Measurements from ENCODE around the gene OSBPL8.

The OSBPL8 gene

GRCh38 chr12:76462668-76463224 is 96.8 kb downstream of the OSBPL8 start:
- DNase-seq: no peak

GRCh38 chr12:76460807-76461206 is 98.8 kb downstream of the OSBPL8 start:
- no peak for DNase-seq

- DNase-seq: no peak
Measured at GRCh38 chr12:76457818-76458217, 101.8 kb downstream of the OSBPL8 start.

DNA sequence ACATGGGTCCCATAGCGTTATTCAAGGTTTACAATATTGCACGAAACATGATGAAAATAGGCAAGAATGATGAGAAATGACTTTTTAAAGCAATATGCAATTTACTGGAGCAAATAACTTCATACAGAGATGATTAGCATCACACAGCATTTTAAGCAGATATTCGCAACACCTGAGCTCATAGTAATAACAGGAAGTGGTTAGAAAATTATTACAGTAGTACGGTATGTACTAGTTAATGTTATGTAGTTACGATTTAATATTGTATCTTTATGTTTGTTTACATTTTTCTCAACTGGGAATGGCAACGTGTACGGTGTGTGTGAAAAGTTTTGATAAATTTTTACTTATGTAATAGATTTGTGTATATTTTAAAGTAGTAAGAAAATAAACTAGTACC is 102.6 kb downstream of the OSBPL8 start:
- DNase-seq: peak in 2 of 6 experiments; percentile 13 to 14

DNA sequence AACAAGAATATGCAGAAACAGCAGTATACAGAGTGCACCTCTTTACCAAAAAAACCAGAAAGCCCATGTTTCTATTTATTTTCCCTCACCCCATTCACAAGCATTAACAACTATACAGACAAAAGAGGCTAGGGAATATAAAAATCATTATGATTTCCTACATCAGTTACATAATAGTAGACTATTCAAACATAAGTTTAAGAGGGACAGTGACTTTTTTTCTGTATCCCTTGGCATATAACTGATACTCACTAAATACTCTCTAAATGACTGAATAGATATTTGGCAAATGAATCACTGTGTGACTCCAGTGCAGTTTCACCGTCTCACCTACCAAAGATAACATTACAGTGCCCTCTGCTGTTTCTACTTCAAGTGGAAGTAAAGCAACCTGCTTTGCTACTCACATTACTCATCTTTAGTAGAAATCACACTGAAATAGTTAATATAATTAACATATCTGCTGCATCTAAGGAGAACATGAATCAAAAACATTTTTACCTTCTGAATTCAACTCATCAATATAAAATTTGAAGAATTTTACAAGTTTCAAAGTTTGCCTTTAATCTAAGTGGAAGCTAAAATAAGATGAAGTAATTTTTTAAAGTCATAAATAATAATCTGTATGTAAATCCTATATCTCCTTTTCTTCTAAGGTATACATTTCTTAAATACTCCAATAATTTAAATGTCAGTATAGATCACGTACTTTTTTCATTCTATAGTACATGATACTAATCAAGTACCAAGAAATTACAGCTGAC is 103.8 kb downstream of the OSBPL8 start:
- DNase-seq: peak in 2 of 6 experiments; percentile 41 to 42

GRCh38 chr12:76451528-76451927 is 108.0 kb downstream of the OSBPL8 start:
- no peak for DNase-seq

- no peak for DNase-seq
Measured at GRCh38 chr12:76450690-76451089, 108.9 kb downstream of the OSBPL8 start.

- DNase-seq: no peak
Measured at GRCh38 chr12:76449993-76450392, 109.6 kb downstream of the OSBPL8 start.

DNA sequence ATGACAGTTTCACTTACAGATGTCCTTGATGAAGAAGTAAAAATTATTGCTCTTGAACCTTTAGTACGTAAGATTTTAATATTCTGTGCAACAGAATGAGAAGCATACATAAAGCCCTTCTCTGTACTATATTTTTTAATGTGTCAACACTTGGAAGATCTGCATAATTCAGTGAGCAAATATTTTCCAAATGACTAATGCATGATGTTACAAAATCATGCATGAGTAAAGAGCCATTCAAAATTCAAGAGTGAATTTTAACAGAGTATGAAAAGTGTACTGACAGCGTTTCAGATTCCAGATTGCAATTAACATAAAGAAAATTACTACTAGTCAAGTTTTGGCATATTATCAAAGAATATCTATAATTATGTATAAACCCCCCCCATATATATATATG is 110.0 kb downstream of the OSBPL8 start:
- DNase-seq: no peak

DNA sequence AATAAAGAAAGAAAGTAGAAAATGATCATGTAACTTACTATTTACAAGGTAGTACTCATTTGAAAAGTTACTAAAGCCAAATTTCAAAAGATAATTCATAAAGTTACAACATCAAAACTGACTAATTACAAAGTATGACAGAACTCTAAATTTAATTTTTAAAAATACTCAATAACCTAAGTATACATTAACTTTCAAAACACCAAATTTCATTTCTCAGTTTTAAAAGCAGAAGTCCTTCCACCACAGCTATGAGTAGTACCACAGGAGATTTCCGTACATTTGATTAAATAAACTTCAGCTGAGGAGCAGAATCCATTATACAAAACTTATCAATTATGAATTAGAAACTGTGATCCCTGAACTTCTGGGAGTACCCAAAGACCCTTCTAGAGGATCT is 110.6 kb downstream of the OSBPL8 start:
- DNase-seq: no peak

DNA sequence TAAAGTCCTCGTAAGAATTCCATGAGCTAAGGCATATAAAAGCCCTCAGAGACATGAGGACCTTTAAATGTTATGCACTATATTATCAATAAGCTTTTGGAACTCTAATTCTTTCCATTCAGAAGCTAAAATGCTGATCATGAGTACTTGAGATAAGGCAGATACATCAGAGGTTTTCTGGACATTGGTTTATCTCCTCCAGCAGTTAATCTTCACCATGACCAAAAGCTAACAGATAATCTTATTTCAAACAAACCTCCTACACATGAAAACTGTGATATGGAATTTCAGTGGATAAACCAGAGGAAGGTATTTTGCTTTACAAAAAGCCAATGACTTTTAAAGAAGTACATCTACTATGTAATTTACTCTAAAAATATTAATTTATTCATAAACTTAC is 113.5 kb downstream of the OSBPL8 start:
- DNase-seq: no peak

- no peak for DNase-seq
Measured at GRCh38 chr12:76445462-76445861, 114.1 kb downstream of the OSBPL8 start.

- DNase-seq: no peak
Measured at GRCh38 chr12:76444408-76444984, 115.1 kb downstream of the OSBPL8 start.

- no peak for DNase-seq
Measured at GRCh38 chr12:76441016-76441415, 118.6 kb downstream of the OSBPL8 start.

DNA sequence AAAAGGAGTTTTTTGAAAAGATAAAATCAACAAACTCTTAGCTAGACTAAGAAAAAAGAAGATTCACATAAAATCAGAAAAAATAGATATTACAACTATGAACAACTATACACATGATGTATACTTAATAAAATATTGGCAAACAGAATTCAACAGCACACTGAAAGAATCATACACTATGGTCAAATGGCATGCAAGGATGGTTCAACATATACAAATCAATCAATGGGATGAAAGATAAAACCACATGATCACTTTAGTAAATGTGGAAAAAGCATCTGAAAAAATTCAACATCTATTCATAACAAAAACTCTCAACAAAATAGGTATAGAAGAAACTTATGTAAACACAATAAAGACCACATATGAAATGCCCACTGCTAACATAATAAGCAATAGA is 126.8 kb downstream of the OSBPL8 start:
- DNase-seq: no peak

DNA sequence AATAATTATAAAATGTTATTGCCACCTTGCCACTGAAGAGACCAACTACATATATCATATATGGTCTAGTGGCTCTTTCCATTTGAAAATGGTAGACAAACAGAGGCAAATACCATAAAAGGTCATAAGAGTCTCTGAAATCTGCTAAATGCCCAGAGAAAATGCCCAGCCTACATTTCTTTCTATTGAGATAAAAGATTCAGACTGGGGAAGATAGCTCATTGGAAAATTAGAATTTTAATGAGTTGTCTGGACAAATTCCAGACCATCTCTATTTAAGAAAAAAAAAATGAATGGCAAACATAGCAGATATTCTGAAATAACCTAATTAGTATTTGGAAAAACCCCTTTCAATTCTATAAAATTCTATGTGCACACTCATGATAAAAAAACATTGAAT is 131.5 kb downstream of the OSBPL8 start:
- no peak for DNase-seq

DNA sequence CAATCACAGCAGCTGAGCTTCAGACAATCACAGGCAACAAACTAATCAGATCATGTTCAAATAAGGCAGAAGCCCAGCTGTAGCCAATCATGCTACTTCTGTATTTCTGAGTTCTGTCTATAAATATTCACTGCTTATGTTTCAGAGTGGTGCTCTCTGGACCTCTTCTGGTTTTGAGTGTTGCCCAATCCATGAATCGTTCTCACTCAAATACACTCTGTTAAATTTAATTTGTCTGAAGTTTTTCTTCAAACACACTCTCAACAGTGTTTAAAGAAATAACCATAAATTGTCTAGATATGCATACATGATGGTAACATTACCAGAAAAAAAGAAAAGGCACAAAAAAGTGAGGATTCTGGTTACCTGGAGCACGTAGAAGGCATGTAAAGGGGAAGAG is 133.4 kb downstream of the OSBPL8 start:
- DNase-seq: no peak

- no peak for DNase-seq
Measured at GRCh38 chr12:76424941-76425340, 134.6 kb downstream of the OSBPL8 start.

DNA sequence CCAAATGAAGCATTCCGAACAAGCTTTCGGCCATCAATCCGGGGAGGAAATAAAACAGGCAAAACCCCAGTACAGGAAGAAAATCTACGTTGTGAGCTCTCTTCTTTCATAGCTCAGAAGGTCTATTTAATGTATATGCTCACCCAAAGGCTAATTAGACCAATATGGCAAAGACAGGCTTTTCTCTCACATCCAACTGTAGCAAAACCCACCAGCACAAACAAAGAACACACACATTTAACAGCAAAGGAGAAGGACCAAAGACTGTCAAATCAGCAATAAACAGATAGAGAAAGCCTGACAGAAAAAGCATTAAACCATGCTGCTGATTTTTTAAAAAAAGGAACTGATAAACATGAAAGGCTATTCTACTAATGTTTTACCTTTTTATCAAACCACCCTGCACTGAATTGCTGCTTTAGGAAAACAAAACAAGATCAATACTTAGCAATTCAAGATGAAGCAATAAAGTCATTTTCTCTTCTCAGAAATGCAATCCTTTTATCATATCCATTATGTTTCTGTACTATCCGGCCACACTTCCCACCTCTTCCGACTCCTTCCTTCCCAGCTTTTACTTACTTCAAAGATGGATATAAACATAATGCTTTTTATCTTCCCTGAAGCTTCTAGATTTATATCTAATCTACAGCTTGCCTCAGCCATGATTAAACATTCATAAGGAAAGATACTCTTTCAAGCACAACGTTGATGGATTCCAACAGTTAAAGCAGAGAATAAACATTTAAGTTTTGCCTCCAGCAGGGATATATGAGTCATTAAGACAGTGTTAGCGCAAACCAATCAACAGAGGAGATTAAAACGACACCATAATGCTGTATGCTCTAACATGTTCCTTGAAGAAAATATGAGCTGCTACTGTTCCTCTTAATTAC is 136.8 kb downstream of the OSBPL8 start:
- DNase-seq: no peak

DNA sequence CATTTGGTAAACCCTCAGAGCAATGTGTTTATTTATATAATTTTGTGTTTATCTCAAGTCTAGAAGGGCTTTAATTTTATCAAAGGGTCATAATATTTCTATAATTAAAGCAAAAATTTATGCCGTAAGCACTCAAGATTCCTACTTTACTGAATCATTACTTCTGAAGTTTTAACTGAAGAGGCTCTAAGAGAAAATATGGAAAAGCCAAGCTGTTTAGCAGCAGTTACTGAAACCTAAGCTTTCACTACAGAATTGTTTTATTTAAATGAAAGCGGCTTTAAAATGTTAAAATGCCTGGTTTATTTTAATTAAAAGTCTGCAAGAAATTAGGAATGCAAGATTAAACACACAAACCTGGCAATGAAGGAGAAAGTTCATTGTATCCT is 137.4 kb downstream of the OSBPL8 start:
- DNase-seq: no peak

- DNase-seq: no peak
Measured at GRCh38 chr12:76421046-76421445, 138.5 kb downstream of the OSBPL8 start.

DNA sequence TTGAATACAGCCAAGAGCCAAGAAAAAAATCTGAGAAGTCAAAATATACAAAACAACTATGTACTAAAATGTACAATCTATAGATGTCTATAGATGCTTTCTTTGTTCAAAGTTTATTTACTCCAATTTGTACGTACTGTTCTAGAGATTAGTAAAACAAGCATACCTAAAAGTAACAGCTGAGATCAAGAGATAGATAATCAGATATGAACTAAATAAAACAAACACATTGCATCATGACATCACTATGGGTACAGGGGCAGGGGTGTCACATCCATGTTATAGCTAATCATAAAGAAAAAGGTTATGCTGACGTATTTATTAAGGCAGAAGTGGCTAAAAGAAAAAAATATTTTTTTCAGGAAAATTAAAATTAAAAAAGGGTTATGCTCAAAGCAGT is 139.3 kb downstream of the OSBPL8 start:
- DNase-seq: no peak

DNA sequence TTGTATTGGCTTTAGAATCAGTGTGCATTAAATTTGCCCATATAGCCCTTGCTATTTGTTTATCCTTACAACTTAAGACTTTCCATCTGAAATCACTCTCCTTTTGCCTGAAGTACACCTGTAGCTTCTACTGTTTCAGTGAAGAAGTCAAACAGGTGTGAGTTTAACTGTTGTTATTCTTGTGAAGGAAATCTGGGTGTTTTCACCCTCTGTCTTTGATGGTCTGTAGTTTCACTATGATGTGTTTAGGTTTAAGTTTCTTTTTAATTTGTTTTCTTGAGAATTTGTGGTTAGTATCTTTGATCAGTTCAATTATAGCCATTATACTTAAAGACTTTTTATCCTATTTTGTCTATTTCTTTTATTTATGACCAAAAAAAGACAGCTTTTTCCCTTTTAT is 142.5 kb downstream of the OSBPL8 start:
- DNase-seq: no peak

GRCh38 chr12:76413121-76413520 is 146.4 kb downstream of the OSBPL8 start:
- DNase-seq: no peak
